Measurements from ENCODE around the gene USP34.
A peak's percentile ranks its signal among the peaks of the same experiment; 100 is the strongest.
"Not testable (repeated sequence)": the region's sequence is repeated elsewhere in the genome, so short reads cannot be mapped to it uniquely, and the experiment has no call there.

USP34 gene

GRCh38 chr2:61463769-61464475 lies 7.0 kb downstream of the USP34 start:
- DNase-seq (ENCODE audit: low spot score) (no peak), FAIRE-seq (no peak)

GRCh38 chr2:61461404-61461803 lies 9.5 kb downstream of the USP34 start:
- DNase-seq (ENCODE audit: low spot score) (no peak), FAIRE-seq (no peak)

DNA sequence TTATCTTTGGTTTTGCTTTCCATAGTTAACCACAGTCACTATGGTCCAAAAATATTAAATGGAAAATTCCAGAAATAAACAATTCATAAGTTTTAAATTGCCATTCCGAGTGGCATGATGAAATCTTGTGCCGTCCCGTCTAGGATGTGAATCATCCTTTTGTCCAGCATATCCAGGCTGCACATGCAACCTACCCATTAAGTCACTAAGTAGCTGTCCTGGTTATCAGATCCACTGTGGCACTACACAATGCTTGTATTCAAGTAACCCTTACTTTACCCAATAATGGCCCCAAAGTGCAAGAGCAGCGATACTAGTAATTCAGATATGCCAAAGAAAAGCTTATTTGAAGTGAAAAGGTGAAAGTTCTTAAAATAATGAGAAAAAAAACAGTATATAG lies 10.7 kb downstream of the USP34 start:
- peak; percentile 26 for DNase-seq (ENCODE audit: low spot score)
- no peak for FAIRE-seq

GRCh38 chr2:61456746-61457420 lies 14.0 kb downstream of the USP34 start:
- FAIRE-seq = no peak

GRCh38 chr2:61456070-61456745 lies 14.7 kb downstream of the USP34 start:
- no peak for FAIRE-seq

More at GRCh38 chr2:61456746-61457420, 14.0 kb downstream of the USP34 start:
- no peak for DNase-seq (ENCODE audit: low spot score)

GRCh38 chr2:61454972-61455371 lies 15.9 kb downstream of the USP34 start:
- not testable (repeated sequence) for FAIRE-seq; DNase-seq (ENCODE audit: low spot score)

More at GRCh38 chr2:61456070-61456745, 14.7 kb downstream of the USP34 start:
- DNase-seq (ENCODE audit: low spot score) = no peak

GRCh38 chr2:61454383-61454782 lies 16.5 kb downstream of the USP34 start:
- no peak for FAIRE-seq
- no peak for DNase-seq (ENCODE audit: low spot score)

- FAIRE-seq = no peak
Observed at GRCh38 chr2:61452392-61452791, 18.5 kb downstream of the USP34 start.

DNA sequence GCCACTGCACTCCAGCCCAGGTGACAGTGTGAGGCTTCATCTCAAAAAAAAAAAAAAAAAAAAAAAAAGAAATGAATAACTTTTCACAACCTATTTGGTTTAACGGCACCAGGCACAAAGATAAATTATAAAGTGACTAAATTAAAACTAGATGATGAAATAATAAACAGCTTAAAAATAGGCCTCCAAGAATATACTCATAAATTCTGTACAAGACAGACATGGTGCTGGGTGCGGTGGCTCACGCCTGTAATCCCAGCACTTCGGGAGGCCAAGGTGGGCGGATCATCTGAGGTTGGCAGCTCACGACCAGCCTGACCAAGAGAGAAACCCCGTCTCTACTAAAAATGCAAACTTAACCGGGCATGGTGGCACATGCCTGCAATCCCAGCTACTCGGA lies 19.7 kb downstream of the USP34 start:
- DNase-seq (ENCODE audit: low spot score) (no peak), FAIRE-seq (no peak)

More at GRCh38 chr2:61452392-61452791, 18.5 kb downstream of the USP34 start:
- no peak for DNase-seq (ENCODE audit: low spot score)

DNA sequence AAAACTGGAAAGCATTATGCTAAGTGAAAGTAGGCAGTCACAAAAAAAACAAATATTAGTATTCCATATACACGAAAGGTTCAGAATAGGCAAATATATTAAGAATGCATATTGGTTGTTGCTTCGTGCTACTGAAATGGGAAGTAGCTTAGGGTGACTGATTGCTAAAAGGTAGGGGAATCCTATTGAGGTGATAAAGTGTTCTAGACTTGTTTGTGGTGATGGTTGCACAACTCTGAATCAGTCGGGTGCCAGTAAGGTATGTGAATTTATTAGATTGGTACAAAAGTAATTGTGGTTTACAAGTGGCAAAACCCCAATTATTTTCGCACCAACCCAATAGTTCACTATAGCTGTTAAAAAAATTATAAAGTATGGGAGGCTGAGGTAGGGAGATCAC lies 20.7 kb downstream of the USP34 start:
- no peak for DNase-seq (ENCODE audit: low spot score)
- FAIRE-seq = no peak

DNA sequence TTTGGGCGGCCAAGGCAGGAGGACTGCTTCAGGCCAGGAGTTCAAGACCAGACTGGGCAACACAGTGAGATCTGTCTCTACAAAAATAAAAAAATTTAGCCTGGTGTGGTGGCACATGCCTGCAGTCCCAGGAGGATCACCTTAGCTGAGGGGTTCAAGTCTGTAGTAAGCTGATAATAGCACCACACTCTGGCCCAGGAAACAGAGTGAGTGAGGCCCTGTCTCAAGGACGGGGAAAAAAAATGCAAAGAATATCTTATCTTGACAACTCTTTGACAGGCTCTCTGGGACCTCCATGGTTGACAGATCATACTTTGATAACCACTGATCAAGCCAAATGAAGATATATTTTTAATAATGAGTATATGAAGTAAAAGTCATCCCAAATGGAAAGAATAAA lies 22.7 kb downstream of the USP34 start:
- no peak for FAIRE-seq
- DNase-seq (ENCODE audit: low spot score) = no peak

- not testable (repeated sequence) for DNase-seq (ENCODE audit: low spot score); FAIRE-seq
Observed at GRCh38 chr2:61446971-61447370, 23.9 kb downstream of the USP34 start.

- DNase-seq (ENCODE audit: low spot score) (no peak), FAIRE-seq (peak; percentile 9)
Observed at GRCh38 chr2:61443342-61444041, 27.4 kb downstream of the USP34 start.

DNA sequence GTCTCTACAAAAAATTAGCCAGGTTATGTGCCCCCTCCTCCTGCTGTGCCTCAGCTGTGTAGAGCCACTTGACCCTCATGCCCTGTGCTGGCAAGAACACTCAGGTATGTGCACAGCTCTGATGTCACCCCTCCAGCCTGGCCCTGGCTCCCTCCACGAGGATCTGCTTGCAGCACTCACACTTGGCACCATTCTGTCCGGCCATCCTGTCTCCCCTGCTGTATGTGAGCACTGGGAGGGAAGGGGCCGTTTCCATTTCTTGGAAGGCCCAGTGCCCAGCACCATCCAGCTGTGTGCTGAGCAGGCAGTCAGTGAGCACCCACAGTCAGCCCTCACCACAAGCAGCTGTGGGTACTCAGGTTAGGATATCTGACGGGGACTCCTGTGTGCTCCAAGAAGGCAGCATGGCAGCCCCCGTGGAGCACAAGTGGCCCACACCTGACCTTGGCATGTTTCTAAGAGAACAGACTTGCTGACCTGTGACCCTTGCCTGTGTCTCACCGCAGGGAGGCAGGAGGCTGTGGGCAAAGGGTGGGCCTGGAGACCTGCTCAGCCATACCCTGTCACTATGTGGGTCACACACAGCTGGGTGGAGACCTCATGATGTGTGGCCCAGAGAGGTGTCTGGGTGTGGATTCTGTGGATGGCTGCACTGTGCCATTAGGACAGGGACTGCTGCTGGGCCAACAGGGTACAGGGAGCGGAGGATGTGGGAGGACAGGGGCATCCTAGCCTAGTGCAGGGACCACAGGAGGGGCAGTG lies 31.5 kb downstream of the USP34 start:
- no peak for FAIRE-seq
- no peak for DNase-seq (ENCODE audit: low spot score)

DNA sequence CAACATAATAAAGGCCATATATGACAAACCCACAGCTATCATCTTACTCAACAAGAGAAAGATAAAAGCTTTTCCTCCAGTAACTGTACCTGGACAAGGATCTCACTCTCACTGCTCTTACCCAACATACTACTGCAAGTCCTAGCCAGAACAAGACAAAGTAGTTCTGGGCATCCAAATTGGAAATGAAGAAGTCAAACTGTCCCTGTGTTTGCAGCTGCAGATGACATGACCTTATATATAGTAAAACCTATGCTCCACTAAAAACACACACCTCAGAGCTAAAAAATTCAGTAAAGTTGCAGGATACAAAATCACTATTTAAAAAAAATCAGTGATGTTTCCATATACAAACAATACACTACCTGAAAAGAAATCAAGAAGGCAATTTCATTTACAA lies 32.2 kb downstream of the USP34 start:
- FAIRE-seq (no peak), DNase-seq (ENCODE audit: low spot score) (no peak)

GRCh38 chr2:61437170-61437569 lies 33.7 kb downstream of the USP34 start:
- no peak for DNase-seq (ENCODE audit: low spot score)
- no peak for FAIRE-seq

DNA sequence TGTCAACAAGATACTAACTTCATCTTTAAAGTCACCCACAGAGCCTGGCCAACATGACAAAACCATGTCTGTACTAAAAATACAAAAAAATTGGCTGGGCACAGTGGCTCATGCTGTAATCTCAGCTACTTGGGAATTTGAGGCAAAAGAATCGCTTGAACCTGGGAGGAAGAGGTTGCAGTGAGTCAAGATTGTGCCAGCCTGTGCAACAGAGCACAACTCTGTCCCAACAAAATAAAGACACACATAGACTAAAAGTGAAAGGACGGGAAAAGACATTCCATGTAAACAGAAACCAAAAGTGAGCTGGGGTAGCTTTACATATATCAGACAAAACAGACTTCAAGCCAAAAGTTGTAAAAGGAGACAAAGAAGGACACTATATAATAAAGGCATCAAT lies 34.8 kb downstream of the USP34 start:
- FAIRE-seq = no peak
- no peak for DNase-seq (ENCODE audit: low spot score)

GRCh38 chr2:61435291-61435690 lies 35.6 kb downstream of the USP34 start:
- no peak for FAIRE-seq

GRCh38 chr2:61434314-61434713 lies 36.6 kb downstream of the USP34 start:
- DNase-seq (ENCODE audit: low spot score) (no peak), FAIRE-seq (no peak)

More at GRCh38 chr2:61435291-61435690, 35.6 kb downstream of the USP34 start:
- DNase-seq (ENCODE audit: low spot score) = no peak

GRCh38 chr2:61433606-61434005 lies 37.3 kb downstream of the USP34 start:
- no peak for FAIRE-seq
- no peak for DNase-seq (ENCODE audit: low spot score)

DNA sequence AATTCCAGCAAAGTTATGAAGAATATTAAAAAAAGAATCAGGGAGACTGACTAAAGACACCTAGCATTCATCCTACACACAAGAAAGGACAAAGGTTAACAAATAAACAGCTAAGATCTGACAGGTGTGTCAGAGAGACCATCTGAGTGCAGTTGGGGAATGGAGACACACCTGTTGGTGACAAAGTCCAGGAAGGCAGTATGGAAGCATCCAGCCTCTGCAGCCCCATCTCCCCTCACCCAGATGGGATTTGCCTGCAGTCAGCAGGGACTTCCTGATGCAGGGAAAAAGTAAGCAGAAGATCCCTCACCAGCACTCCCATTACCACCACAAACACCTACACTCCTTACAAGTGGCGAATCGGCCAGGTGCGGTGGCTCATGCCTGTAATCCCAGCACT lies 37.9 kb downstream of the USP34 start:
- no peak for DNase-seq (ENCODE audit: low spot score)
- FAIRE-seq = no peak

All from urothelium cell line (cell line).